PC-3 (cell line): ENCODE measurements around the gene MTMR1. TPM values are rescaled to one million over a fixed set of nuclear protein-coding genes. Genes with fewer than 3 reads are reported as not detected.

Experiments used
- ATAC-seq: fragments of 200-7000 bp; cut with Tn5 transposase; 2 replicates; pipeline ENCODE4 v1.9.1; 2020; ENCODE audit warnings: mild to moderate bottlenecking, moderate library complexity
- BruUV-seq: library from RNA; stranded (reverse); fragments of 400-500 nt; replicated peaks from 2 replicates; lab custom pipeline; 2021; lab: Mats Ljungman, UMichigan
- CTCF ChIA-PET: fragments of 300-600 bp; sonication (Branson Sonifier 250); formaldehyde crosslinking; loops from one replicate; lab custom pipeline; 2022; ENCODE audit warnings: antibody characterized with exemption; lab: Charles Lee
- POLR2A ChIA-PET: fragments of 300-600 bp; sonication (Branson Sonifier 250); formaldehyde crosslinking; loops from one replicate; lab custom pipeline; 2022; ENCODE audit warnings: antibody characterized with exemption; ENCODE audit not compliant: unreplicated experiment; lab: Charles Lee
- DNase-seq: peaks from one replicate; pipeline ENCODE4 v3.0.0-alpha.2; 2015
- H2AFZ ChIP-seq: fragments of 300-600 bp; sonication (generic); 2 replicates; pipeline ENCODE4 v1.6.0; 2016; ENCODE audit warnings: antibody characterized with exemption, low read length
- H3F3A ChIP-seq: fragments of 300-600 bp; sonication (generic); one replicate; pipeline ENCODE4 v1.6.0; 2017; ENCODE audit warnings: antibody characterized with exemption, low read length, control low read depth, mild to moderate bottlenecking; ENCODE audit not compliant: unreplicated experiment
- H3K27ac ChIP-seq: fragments of 300-600 bp; sonication (generic); 2 replicates; pipeline ENCODE4 v1.5.1; 2016; ENCODE audit warnings: mild to moderate bottlenecking, low read length
- H3K27me3 ChIP-seq: fragments of 300-600 bp; sonication (generic); 2 replicates; pipeline ENCODE4 v1.6.1; 2016; ENCODE audit warnings: low read length, mixed read lengths
- H3K36me3 ChIP-seq: fragments of 300-600 bp; sonication (generic); 2 replicates; pipeline ENCODE4 v1.6.1; 2016; ENCODE audit warnings: low read depth, mixed run types, low read length, mixed read lengths
- H3K4me1 ChIP-seq: fragments of 300-600 bp; sonication (generic); 2 replicates; pipeline ENCODE4 v1.5.1; 2016; ENCODE audit warnings: low read length; ENCODE audit not compliant: insufficient read depth
- H3K4me2 ChIP-seq: fragments of 300-600 bp; sonication (generic); 2 replicates; pipeline ENCODE4 v1.6.0; 2016; ENCODE audit warnings: low read length
- H3K4me3 ChIP-seq: fragments of 300-600 bp; sonication (generic); 2 replicates; pipeline ENCODE4 v1.5.1; 2016; ENCODE audit warnings: mild to moderate bottlenecking, low read length, mixed read lengths
- H3K79me2 ChIP-seq: fragments of 300-600 bp; sonication (generic); 2 replicates; pipeline ENCODE4 v1.6.1; 2017; ENCODE audit warnings: low read length, mixed read lengths
- H3K9ac ChIP-seq: fragments of 300-600 bp; sonication (generic); 2 replicates; pipeline ENCODE4 v1.6.0; 2016; ENCODE audit warnings: mild to moderate bottlenecking, low read length
- H3K9me2 ChIP-seq: fragments of 300-600 bp; sonication (generic); replicated peaks from 2 replicates; pipeline ENCODE4 v1.6.1; 2016; ENCODE audit warnings: mixed run types, low read length, mixed read lengths
- H3K9me3 ChIP-seq: fragments of 300-600 bp; sonication (generic); 2 replicates; pipeline ENCODE4 v1.6.1; 2016; ENCODE audit warnings: low read length, mixed read lengths
- H4K20me1 ChIP-seq: fragments of 300-600 bp; sonication (generic); 2 replicates; pipeline ENCODE4 v1.6.1; 2016; ENCODE audit warnings: low read length, mixed read lengths
- EZH2 ChIP-seq: fragments of 300-600 bp; sonication (generic); IDR thresholded peaks from one replicate; pipeline ENCODE4 v1.6.1; 2017; ENCODE audit warnings: antibody characterized with exemption, mild to moderate bottlenecking, low read length; ENCODE audit not compliant: unreplicated experiment
- EZH2phosphoT487 ChIP-seq: fragments of 300-600 bp; sonication (generic); IDR thresholded peaks from 2 replicates; pipeline ENCODE4 v1.6.1; 2018; ENCODE audit warnings: mild to moderate bottlenecking, antibody characterized with exemption, low read length, borderline replicate concordance
- intact Hi-C: fragments of 100-400 bp; cut with micrococcal nuclease; formaldehyde crosslinking; loops from 2 replicates; pipeline ENCODE4 v1.9.0; 2023
- total RNA-seq: library from RNA; depleted of rRNA; stranded (reverse); fragments of >200 nt; gene quantifications from 2 replicates; pipeline ENCODE4 v1.2.3, GENCODE V29; 2014
- TF ChIP-seq, protein P1 (sequence below): fragments of 300-600 bp; sonication (generic); conservative IDR thresholded peaks from 2 replicates; pipeline ENCODE4 v1.5.1; 2017; ENCODE audit warnings: antibody characterized with exemption, low read depth, mild to moderate bottlenecking, low read length

The MTMR1 gene
- total RNA-seq, 1 experiment from 2014 or later: 31.8 TPM

DNA sequence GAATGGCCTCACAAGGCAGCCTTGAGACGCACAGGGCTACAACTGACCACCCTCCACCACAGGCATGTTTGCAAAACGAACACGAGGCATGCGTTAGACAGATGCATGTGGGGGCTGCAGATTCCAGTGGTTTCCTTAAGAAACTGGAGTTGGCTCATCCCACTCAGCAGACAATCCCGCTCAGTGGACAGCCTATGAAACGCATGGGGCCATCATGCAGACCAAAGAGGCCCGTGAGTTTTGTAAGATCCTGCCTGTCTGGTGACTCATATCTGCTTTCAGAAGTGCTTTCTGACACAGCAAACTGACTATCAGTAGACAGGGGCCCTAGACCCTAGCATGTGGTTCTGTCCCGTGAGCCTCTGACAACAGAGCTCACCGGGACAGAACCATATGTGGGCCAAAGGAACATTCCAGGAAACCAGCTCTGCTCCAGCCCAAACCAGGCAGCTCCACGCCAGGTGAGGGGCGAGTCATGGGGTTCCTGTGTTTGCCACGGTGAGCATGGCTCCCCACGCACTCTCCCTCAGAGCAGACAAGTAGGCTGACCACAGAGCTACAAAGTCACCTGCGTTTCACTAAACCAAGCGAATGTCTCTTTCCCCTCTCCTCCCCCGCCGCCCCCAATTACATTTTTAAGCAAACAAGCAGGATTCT lies 74.4 kb downstream of the MTMR1 start:
- CTCF ChIA-PET: no interaction called here
- H3F3A ChIP-seq: no peaks in the 10 kb centered on the region
- no peak overlapping the region for H3K9ac ChIP-seq
- no peaks in the 10 kb centered on the region for H3K9me2 ChIP-seq
- H2AFZ ChIP-seq: no peak overlapping the region
- POLR2A ChIA-PET: no interaction called here
- no peaks in the 10 kb centered on the region for H3K36me3 ChIP-seq
- no peaks in the 10 kb centered on the region for H4K20me1 ChIP-seq
- H3K9me3 ChIP-seq: no peaks in the 10 kb centered on the region
- no peaks in the 10 kb centered on the region for H3K79me2 ChIP-seq
- TSS peak; percentile 28 for BruUV-seq
- no peak overlapping the region for H3K4me2 ChIP-seq
- peak; percentile 28 for DNase-seq
- no peak for TF ChIP-seq EZH2
- TF ChIP-seq EZH2phosphoT487: no peak
- TF ChIP-seq, protein P1, sequence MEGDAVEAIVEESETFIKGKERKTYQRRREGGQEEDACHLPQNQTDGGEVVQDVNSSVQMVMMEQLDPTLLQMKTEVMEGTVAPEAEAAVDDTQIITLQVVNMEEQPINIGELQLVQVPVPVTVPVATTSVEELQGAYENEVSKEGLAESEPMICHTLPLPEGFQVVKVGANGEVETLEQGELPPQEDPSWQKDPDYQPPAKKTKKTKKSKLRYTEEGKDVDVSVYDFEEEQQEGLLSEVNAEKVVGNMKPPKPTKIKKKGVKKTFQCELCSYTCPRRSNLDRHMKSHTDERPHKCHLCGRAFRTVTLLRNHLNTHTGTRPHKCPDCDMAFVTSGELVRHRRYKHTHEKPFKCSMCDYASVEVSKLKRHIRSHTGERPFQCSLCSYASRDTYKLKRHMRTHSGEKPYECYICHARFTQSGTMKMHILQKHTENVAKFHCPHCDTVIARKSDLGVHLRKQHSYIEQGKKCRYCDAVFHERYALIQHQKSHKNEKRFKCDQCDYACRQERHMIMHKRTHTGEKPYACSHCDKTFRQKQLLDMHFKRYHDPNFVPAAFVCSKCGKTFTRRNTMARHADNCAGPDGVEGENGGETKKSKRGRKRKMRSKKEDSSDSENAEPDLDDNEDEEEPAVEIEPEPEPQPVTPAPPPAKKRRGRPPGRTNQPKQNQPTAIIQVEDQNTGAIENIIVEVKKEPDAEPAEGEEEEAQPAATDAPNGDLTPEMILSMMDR: no peak
- H3K4me3 ChIP-seq: no peak overlapping the region
- H3K27me3 ChIP-seq: no peaks in the 10 kb centered on the region
- H3K4me1 ChIP-seq: peaks cover 4% of the 10 kb centered on the region; the same call in 1 of the 2 replicates
- intact Hi-C loops: no loop called here
- no peak overlapping the region for H3K27ac ChIP-seq
- peak; percentile 21; the same call in 1 of the 2 replicates for ATAC-seq

DNA sequence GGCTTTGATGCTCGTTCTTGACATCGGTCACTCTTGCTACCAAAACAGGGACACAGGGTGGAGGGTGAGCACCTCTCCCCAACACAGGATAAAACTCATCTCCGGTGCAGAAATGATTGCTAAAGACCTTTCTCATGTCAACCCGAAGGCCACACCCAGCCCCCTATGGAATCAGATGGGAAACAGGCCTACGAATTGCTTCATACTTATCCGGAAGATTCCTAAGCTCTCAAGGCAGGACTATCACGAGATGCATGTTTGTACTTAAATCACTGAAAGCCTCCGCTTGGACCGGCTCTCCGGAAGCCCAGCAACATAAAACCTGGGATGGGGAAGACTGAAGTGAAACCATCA lies 74.9 kb downstream of the MTMR1 start:
- H3K9me2 ChIP-seq: no peaks in the 10 kb centered on the region
- no peak overlapping the region for H3K4me3 ChIP-seq
- H3K36me3 ChIP-seq: no peaks in the 10 kb centered on the region
- H3K9me3 ChIP-seq: no peaks in the 10 kb centered on the region
- no peaks in the 10 kb centered on the region for H3F3A ChIP-seq
- TF ChIP-seq EZH2phosphoT487: no peak
- no peak for TF ChIP-seq EZH2
- TF ChIP-seq, protein P1: no peak
- ATAC-seq (no peak), DNase-seq (no peak)
- POLR2A ChIA-PET: no interaction called here
- no peak overlapping the region for H3K27ac ChIP-seq
- intact Hi-C loops: no loop called here
- H2AFZ ChIP-seq: no peak overlapping the region
- no peak overlapping the region for H3K4me2 ChIP-seq
- CTCF ChIA-PET: no interaction called here
- no peaks in the 10 kb centered on the region for H3K79me2 ChIP-seq
- peaks cover 4% of the 10 kb centered on the region; the same call in 1 of the 2 replicates for H3K4me1 ChIP-seq
- H3K9ac ChIP-seq: no peak overlapping the region
- no peaks in the 10 kb centered on the region for H3K27me3 ChIP-seq
- no peaks in the 10 kb centered on the region for H4K20me1 ChIP-seq
- BruUV-seq: TSS peak; percentile 13

DNA sequence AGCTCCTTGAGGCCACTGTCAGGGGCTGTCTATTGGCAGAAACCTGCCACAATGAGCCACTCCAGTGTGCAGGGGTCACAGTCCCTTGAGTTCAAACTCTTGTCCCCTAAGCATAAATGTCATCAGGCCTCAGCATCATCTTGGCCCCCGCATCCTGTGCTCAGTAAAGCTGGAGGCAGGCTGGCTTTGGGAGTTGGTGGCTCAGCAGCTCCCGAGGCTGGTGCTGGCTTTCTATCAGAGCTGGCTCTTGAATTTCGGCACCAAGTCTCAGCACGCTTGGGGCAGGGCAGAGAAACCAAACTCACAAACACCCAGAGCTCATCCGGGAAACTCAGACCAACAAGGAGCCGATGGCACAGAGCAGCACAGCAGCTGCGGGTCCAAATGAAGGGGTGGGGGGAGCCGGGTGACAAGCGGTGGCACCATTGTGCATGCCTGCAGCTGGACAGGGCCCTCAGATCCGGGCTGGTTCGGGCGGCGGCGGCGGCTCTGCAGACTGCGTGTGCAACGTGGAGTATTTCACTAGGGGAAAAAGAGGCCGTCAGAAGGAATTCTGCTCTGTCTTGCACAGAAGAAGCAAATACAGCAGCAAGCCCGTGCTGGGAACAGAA lies 75.5 kb downstream of the MTMR1 start:
- no peak for ATAC-seq
- Histone ChIP-seq H3K9me2 (no peaks in the 10 kb centered on the region), H3K4me3 (no peak overlapping the region), H3K9ac (no peak overlapping the region), H3F3A (no peaks in the 10 kb centered on the region), H2AFZ (no peak overlapping the region), H3K79me2 (no peaks in the 10 kb centered on the region), H3K9me3 (no peaks in the 10 kb centered on the region), H3K4me1 (peaks cover 4% of the 10 kb centered on the region; the same call in 1 of the 2 replicates), H3K27me3 (no peaks in the 10 kb centered on the region), H4K20me1 (no peaks in the 10 kb centered on the region), H3K4me2 (no peak overlapping the region), H3K36me3 (no peaks in the 10 kb centered on the region), H3K27ac (no peak overlapping the region)
- ChIA-PET POLR2A (no interaction called here), CTCF (no interaction called here)
- DNase-seq: no peak
- intact Hi-C loops: no loop called here
- TF ChIP-seq, protein P1: no peak
- no peak for TF ChIP-seq EZH2phosphoT487
- TF ChIP-seq EZH2: no peak
- BruUV-seq: no TSS peak
